Activated CD4-positive, alpha-beta T cell treated with anti-CD3 and anti-CD28 coated beads, Interleukin-2, amount 10 ng/mL, durations not matched to agents 7 days and 5 days (primary cell): ENCODE data around the gene SKI. TPM values are rescaled to one million over a fixed set of nuclear protein-coding genes. Genes with fewer than 3 reads are reported as not detected.

Source experiments
- CTCF ChIA-PET: fragments of 350-600 bp; sonication (Branson Sonifier 250); formaldehyde crosslinking; loops from one replicate; lab custom pipeline; 2021; ENCODE audit warnings: antibody characterized with exemption; lab: Charles Lee
- POLR2A ChIA-PET: fragments of 350-600 bp; sonication (Branson Sonifier 250); formaldehyde crosslinking; loops from one replicate; lab custom pipeline; 2021; ENCODE audit warnings: antibody characterized with exemption; lab: Charles Lee
- DNase-seq: peaks from one replicate; pipeline ENCODE4 v3.0.0-alpha.2; 2020
- H3K27ac Mint-ChIP-seq: one replicate; pipeline ENCODE4 v1.8.0; 2021; ENCODE audit warnings: mild to moderate bottlenecking, moderate library complexity, mixed read lengths
- H3K27me3 Mint-ChIP-seq: one replicate; pipeline ENCODE4 v1.8.0; 2021; ENCODE audit warnings: mixed read lengths
- H3K36me3 Mint-ChIP-seq: one replicate; pipeline ENCODE4 v1.8.0; 2021; ENCODE audit warnings: low read depth, mixed read lengths
- H3K4me1 Mint-ChIP-seq: one replicate; pipeline ENCODE4 v1.8.0; 2021; ENCODE audit warnings: mixed read lengths
- H3K4me3 Mint-ChIP-seq: one replicate; pipeline ENCODE4 v1.8.0; 2021; ENCODE audit warnings: mild to moderate bottlenecking, moderate library complexity, mixed read lengths
- H3K9me3 Mint-ChIP-seq: one replicate; pipeline ENCODE4 v1.8.0; 2021; ENCODE audit warnings: mixed read lengths
- total RNA-seq, 2 experiments: library from RNA; stranded (reverse); gene quantifications; one replicate each; pipeline ENCODE4 v1.2.3, GENCODE V29; 2021

SKI gene
- total RNA-seq, 2 experiments from 2014 or later, result 60.7 to 62.0 TPM

DNA sequence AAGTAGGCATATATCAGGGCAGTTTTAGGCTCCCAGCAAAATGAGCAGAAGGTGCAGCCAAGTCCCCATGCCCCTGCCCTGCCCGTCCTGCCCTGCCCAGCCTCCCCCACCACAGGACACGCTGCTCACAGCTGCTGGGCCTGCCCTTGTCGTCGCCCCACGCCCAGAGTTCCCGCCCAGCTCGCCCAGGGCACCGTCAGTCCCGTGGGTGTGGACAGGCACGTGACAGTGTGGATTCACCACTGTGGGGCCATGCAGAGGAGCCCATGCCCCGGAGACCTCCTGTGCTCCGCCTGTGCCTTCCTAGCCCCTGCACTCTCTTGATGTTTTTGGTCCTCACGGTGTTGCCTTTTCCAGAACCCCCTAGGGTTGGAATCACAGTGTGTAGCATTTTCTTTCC lies 40.5 kb upstream of the SKI start:
- no peak for DNase-seq
- ChIA-PET POLR2A (no interaction called here), CTCF (interaction anchor here (1.5 kb wide), 1 partner anchor 194 kb away, joined by 5 read pairs; no protein-coding TSS in a partner anchor)
- H3K27ac Mint-ChIP-seq, result no peak overlapping the region
- H3K27me3 Mint-ChIP-seq, result no peaks in the 10 kb centered on the region
- H3K9me3 Mint-ChIP-seq, result no peaks in the 10 kb centered on the region
- peaks cover 2% of the 10 kb centered on the region for H3K36me3 Mint-ChIP-seq
- peaks cover 6% of the 10 kb centered on the region for H3K4me1 Mint-ChIP-seq
- no peak overlapping the region for H3K4me3 Mint-ChIP-seq

- no peaks in the 10 kb centered on the region for H3K9me3 Mint-ChIP-seq
- peaks cover 3% of the 10 kb centered on the region for H3K36me3 Mint-ChIP-seq
- ChIA-PET CTCF (interaction anchor here (1.5 kb wide), 1 partner anchor 193 kb away, joined by 5 read pairs; no protein-coding TSS in a partner anchor), POLR2A (no interaction called here)
- H3K4me3 Mint-ChIP-seq, result no peak overlapping the region
- peaks cover 12% of the 10 kb centered on the region for H3K4me1 Mint-ChIP-seq
- no peak for DNase-seq
- no peaks in the 10 kb centered on the region for H3K27me3 Mint-ChIP-seq
- no peak overlapping the region for H3K27ac Mint-ChIP-seq
These were observed 39.8 kb upstream of the SKI start for GRCh38 chr1:2188336-2188735.

DNA sequence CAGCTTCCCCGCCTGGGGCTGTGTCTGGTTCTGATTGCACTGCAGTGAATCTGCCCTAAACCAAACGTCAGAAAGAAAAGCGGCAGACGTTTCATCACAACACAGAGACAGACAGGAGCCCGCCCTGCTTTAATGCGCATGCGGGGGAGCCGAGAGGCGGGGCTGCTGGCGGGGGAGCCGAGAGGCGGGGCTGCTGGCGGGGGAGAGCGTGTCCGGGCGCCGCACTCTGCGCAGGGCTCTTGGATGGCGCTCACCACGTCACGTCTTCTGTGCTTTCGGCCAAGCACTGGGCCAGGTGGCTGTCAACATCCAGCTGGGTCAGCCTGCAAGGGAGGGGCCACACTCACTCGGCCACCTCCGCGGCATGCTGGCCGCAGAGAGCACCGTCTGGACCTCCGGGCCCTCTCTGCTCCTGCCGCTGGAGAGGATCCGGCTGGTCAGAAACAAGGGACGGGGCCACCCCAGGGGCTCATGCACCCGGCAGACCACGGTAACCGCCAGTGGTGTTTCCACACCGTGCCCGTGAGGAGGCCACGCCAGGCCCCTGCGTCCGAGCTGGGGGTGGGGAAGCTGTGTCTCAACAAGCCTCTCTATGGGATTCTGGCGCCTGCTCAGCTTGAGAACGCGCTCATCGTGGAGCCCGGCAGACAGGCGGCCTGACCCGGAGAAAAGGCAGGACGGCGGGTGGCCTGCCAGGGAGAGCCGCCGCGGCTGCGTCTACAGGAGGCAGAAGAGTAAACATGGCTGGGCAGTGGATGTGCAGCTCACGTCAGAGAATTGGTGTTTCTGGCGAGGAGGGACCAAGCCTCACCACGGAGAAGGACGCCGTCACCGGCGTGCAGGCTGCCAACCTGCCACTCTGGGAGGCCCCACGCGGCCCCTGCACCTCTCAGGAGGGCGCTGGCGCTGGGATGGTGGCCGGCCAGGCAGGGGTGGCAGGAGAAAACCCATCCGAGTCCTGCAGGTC lies 38.4 kb upstream of the SKI start:
- peak; percentile 82 for DNase-seq
- no peaks in the 10 kb centered on the region for H3K27me3 Mint-ChIP-seq
- H3K36me3 Mint-ChIP-seq, result peaks cover 3% of the 10 kb centered on the region
- H3K4me1 Mint-ChIP-seq, result peaks cover 12% of the 10 kb centered on the region
- ChIA-PET CTCF (interaction anchor here (0.6 to 1.1 kb wide), 3 partner anchors 15 to 1429 kb away, joined by 3 to 4 read pairs (median 3); no protein-coding TSS in a partner anchor), POLR2A (no interaction called here)
- H3K9me3 Mint-ChIP-seq, result no peaks in the 10 kb centered on the region
- peak overlapping the region; percentile 65 for H3K4me3 Mint-ChIP-seq
- peak overlapping the region; percentile 87 for H3K27ac Mint-ChIP-seq

- H3K4me3 Mint-ChIP-seq, result no peak overlapping the region
- ChIA-PET CTCF (interaction anchor here (1.0 to 1.1 kb wide), 3 partner anchors 11 to 357 kb away, joined by 3 to 4 read pairs (median 3); no protein-coding TSS in a partner anchor), POLR2A (no interaction called here)
- H3K27ac Mint-ChIP-seq, result no peak overlapping the region
- H3K36me3 Mint-ChIP-seq, result peaks cover 3% of the 10 kb centered on the region
- peaks cover 12% of the 10 kb centered on the region for H3K4me1 Mint-ChIP-seq
- H3K27me3 Mint-ChIP-seq, result no peaks in the 10 kb centered on the region
- H3K9me3 Mint-ChIP-seq, result no peaks in the 10 kb centered on the region
- no peak for DNase-seq
These were observed 37.6 kb upstream of the SKI start for GRCh38 chr1:2190491-2190976.

GRCh38 chr1:2192031-2192995 lies 35.8 kb upstream of the SKI start:
- H3K4me3 Mint-ChIP-seq, result peak overlapping the region; percentile 54
- H3K27ac Mint-ChIP-seq, result peak overlapping the region; percentile 69
- DNase-seq, result no peak

GRCh38 chr1:2193514-2194281 lies 34.4 kb upstream of the SKI start:
- ChIA-PET POLR2A (no interaction called here), CTCF (no interaction called here)
- Mint-ChIP-seq H3K4me3 (peak overlapping the region; percentile 70), H3K4me1 (peaks cover 21% of the 10 kb centered on the region), H3K9me3 (no peaks in the 10 kb centered on the region), H3K27ac (peak overlapping the region; percentile 84), H3K36me3 (peaks cover 3% of the 10 kb centered on the region), H3K27me3 (no peaks in the 10 kb centered on the region)
- no peak for DNase-seq

More at GRCh38 chr1:2192031-2192995, 35.8 kb upstream of the SKI start:
- H3K27me3 Mint-ChIP-seq, result no peaks in the 10 kb centered on the region
- H3K36me3 Mint-ChIP-seq, result peaks cover 3% of the 10 kb centered on the region
- CTCF ChIA-PET, result interaction anchor here (0.6 to 1.6 kb wide), 5 partner anchors 11 to 355 kb away, joined by 3 to 7 read pairs (median 3); no protein-coding TSS in a partner anchor
- POLR2A ChIA-PET, result no interaction called here
- H3K9me3 Mint-ChIP-seq, result no peaks in the 10 kb centered on the region
- H3K4me1 Mint-ChIP-seq, result peaks cover 12% of the 10 kb centered on the region

- Mint-ChIP-seq H3K4me1 (peaks cover 26% of the 10 kb centered on the region), H3K9me3 (no peaks in the 10 kb centered on the region), H3K27ac (peak within 1 kb of the TSS; percentile 94), H3K4me3 (peak within 1 kb of the TSS; percentile 79), H3K36me3 (peaks cover 3% of the 10 kb centered on the region), H3K27me3 (no peaks in the 10 kb centered on the region)
- POLR2A ChIA-PET, result interaction anchor here (0.6 kb wide), 1 partner anchor 442 kb away, joined by 3 read pairs; no protein-coding TSS in a partner anchor
- CTCF ChIA-PET, result interaction anchor here (0.6 to 2.9 kb wide), 40 partner anchors 10 to 979 kb away, joined by 3 to 58 read pairs (median 3); partner anchors contain the start of genes MORN1 and RER1
- DNase-seq, result peak; percentile 71
These were observed 33.7 kb upstream of the SKI start, which contains the start of gene FAAP20 for GRCh38 chr1:2194319-2194897. Gene FAAP20, minus strand, starts transcription at chr1:2194772. Its CDS starts 23 bp downstream, at chr1:2194749.

GRCh38 chr1:2194898-2195673 lies 33.0 kb upstream of the SKI start:
- H3K27me3 Mint-ChIP-seq, result no peaks in the 10 kb centered on the region
- ChIA-PET POLR2A (interaction anchor here (0.6 kb wide), 1 partner anchor 441 kb away, joined by 3 read pairs; no protein-coding TSS in a partner anchor), CTCF (interaction anchor here (0.6 to 2.9 kb wide), 42 partner anchors 10 to 979 kb away, joined by 3 to 58 read pairs (median 3); partner anchors contain the start of genes MORN1 and RER1)
- H3K27ac Mint-ChIP-seq, result peak overlapping the region; percentile 94
- peak overlapping the region; percentile 79 for H3K4me3 Mint-ChIP-seq
- peak; percentile 91 for DNase-seq
- H3K4me1 Mint-ChIP-seq, result peaks cover 32% of the 10 kb centered on the region
- H3K9me3 Mint-ChIP-seq, result no peaks in the 10 kb centered on the region
- peaks cover 3% of the 10 kb centered on the region for H3K36me3 Mint-ChIP-seq

DNA sequence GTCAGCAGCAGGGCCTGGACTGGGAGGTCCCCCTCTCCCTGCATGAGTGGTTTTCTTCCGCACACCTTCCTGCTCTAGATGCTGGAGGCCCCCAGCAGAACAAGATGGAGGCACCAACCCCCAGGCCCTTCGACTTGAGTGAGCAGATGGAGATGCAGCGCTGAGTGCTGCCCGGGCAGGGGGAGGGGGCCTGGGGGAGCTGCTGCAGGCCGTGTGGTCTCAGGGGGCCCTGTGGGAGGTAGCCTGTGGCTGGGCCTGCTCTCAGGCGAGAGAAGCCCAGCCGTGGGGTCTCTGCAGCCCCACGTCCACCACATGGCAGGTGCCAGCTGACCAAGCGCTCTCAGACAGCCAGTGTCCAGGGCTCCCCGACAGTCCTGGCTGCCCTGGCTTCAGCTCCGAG lies 32.3 kb upstream of the SKI start:
- H3K4me3 Mint-ChIP-seq, result no peak overlapping the region
- CTCF ChIA-PET, result interaction anchor here (1.0 to 2.9 kb wide), 13 partner anchors 9 to 352 kb away, joined by 3 to 58 read pairs (median 5); no protein-coding TSS in a partner anchor
- no peaks in the 10 kb centered on the region for H3K9me3 Mint-ChIP-seq
- H3K27me3 Mint-ChIP-seq, result no peaks in the 10 kb centered on the region
- H3K27ac Mint-ChIP-seq, result peak overlapping the region; percentile 57
- DNase-seq, result no peak
- POLR2A ChIA-PET, result no interaction called here
- peaks cover 3% of the 10 kb centered on the region for H3K36me3 Mint-ChIP-seq
- H3K4me1 Mint-ChIP-seq, result peaks cover 34% of the 10 kb centered on the region

- peaks cover 2% of the 10 kb centered on the region for H3K36me3 Mint-ChIP-seq
- CTCF ChIA-PET, result interaction anchor here (0.7 to 2.9 kb wide), 3 partner anchors 11 to 187 kb away, joined by 3 to 58 read pairs (median 16); no protein-coding TSS in a partner anchor
- no peak overlapping the region for H3K4me3 Mint-ChIP-seq
- H3K4me1 Mint-ChIP-seq, result peaks cover 34% of the 10 kb centered on the region
- H3K27ac Mint-ChIP-seq, result peak overlapping the region; percentile 46
- H3K27me3 Mint-ChIP-seq, result no peaks in the 10 kb centered on the region
- DNase-seq, result no peak
- POLR2A ChIA-PET, result no interaction called here
- H3K9me3 Mint-ChIP-seq, result no peaks in the 10 kb centered on the region
These were observed 31.0 kb upstream of the SKI start for GRCh38 chr1:2196901-2197638.
